Spleen (tissue), 7 donors: ENCODE data around the gene TBC1D16.

Experiments used
- CTCF ChIP-seq, 11 experiments: fragments of 200-600 bp in 7 of 11; fragments of 450-650 bp in 4 of 11; sonication (generic) in 4 of 11; IDR thresholded peaks in 8 of 11; conservative IDR thresholded peaks in 3 of 11; 1 replicate in 7 of 11; 2 replicates in 4 of 11; pipeline versions ENCODE4 v1.4.0 to v1.8.0; 2016 to 2021; ENCODE audit warnings: antibody characterized with exemption in 11 of 11, inconsistent platforms in 4 of 11, mild to moderate bottlenecking in 1 of 11
- POLR2A ChIP-seq, 3 donors: fragments of 450-650 bp; IDR thresholded peaks; one replicate each; pipeline ENCODE4 v1.5.1; 2017; ENCODE audit warnings: antibody characterized with exemption in 3 of 3, mild to moderate bottlenecking in 1 of 3
- POLR2AphosphoS5 ChIP-seq, 3 donors: sonication (generic); formaldehyde crosslinking; IDR thresholded peaks; one replicate each; pipeline ENCODE4 v1.5.1; 2017; ENCODE audit warnings: antibody characterized with exemption in 3 of 3
- donor health status: DM: no; HTN: no; CAD: no; lungs with moderate emphysema.
- donor health status: DM: no; HTN: no; CAD: no.
- donor health status: DM: no; HTN: no; CAD: no.

DNA sequence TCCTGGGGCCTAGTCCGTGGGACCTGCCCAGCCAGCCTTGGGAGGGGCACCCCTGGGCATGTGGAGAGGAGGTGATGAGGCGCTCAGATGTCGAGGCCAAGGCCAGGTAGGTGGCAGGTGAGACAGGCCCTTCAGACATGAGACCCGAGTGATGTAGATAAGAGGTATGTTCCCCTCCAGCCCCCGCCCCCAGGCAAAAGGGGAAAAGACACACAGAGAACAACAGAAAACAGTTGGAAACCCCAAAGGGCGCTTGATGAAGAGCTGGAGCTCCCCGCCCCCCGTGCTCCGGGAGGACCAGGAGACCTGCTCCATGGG is 101.1 kb downstream of the TBC1D16 start:
- TF ChIP-seq CTCF (IDR thresholded peaks at IDR 0.05 in 8 of 11, conservative IDR thresholded peaks at IDR 0.05 in 3 of 11) = no peak
- TF ChIP-seq POLR2AphosphoS5 (IDR thresholded peaks at IDR 0.05) = no peak
- TF ChIP-seq POLR2A (IDR thresholded peaks at IDR 0.05) = no peak
